ENCODE measurements around the gene DENND2C. TPM values are rescaled to one million over a fixed set of nuclear protein-coding genes. Genes with fewer than 3 reads are reported as not detected.

Gene DENND2C
- total RNA-seq, 2 experiments from 2014 or later: 0.47 to 0.93 TPM

GRCh38 chr1:114692947-114693346 is 23.1 kb upstream of the DENND2C start:
- TF ChIP-seq CTCF (conservative IDR thresholded peaks at IDR 0.05; ENCODE audit: low read length) (no peak), EZH2phosphoT487 (IDR thresholded peaks at IDR 0.05; ENCODE audit: borderline replicate concordance, low read depth, low read length) (no peak)
- Histone ChIP-seq H3K4me2 (ENCODE audit: low read length) (no peak overlapping the region), H3K4me1 (ENCODE audit: insufficient read depth, low read length, poor library complexity, severe bottlenecking) (no peaks in the 10 kb centered on the region), H3K4me3 (ENCODE audit: low read depth, low read length, poor library complexity, severe bottlenecking) (no peak overlapping the region), H4K20me1 (ENCODE audit: insufficient read depth, low read length) (no peaks in the 10 kb centered on the region), H3K9me3 (ENCODE audit: low read length) (no peaks in the 10 kb centered on the region), H3K79me2 (ENCODE audit: insufficient read depth, low read depth, low read length) (no peaks in the 10 kb centered on the region), H3K36me3 (ENCODE audit: insufficient read depth, low read length) (no peaks in the 10 kb centered on the region), H3K9me2 (ENCODE audit: insufficient read depth, low read length) (no peaks in the 10 kb centered on the region), H3K27ac (ENCODE audit: low read depth, low read length, poor library complexity, severe bottlenecking) (no peak overlapping the region), H2AFZ (ENCODE audit: low read length) (no peak overlapping the region)
- no peak for DNase-seq (ENCODE audit: low spot score)
- POLR2A ChIA-PET: interaction anchor here (0.9 kb wide), 1 partner anchor 8 kb away, joined by 7 read pairs; no protein-coding TSS in a partner anchor
- CTCF ChIA-PET (ENCODE audit: unreplicated experiment): no interaction called here
- intact Hi-C loops (cut with micrococcal nuclease; ENCODE audit: unreplicated experiment): no loop called here
- no TSS peak for BruUV-seq (replicated peaks)

- no peaks in the 10 kb centered on the region for H3K4me1 ChIP-seq (ENCODE audit: insufficient read depth, low read length, poor library complexity, severe bottlenecking)
- CTCF ChIA-PET (ENCODE audit: unreplicated experiment): no interaction called here
- no peak overlapping the region for H3K4me3 ChIP-seq (ENCODE audit: low read depth, low read length, poor library complexity, severe bottlenecking)
- TF ChIP-seq EZH2phosphoT487 (IDR thresholded peaks at IDR 0.05; ENCODE audit: borderline replicate concordance, low read depth, low read length): no peak
- TF ChIP-seq CTCF (conservative IDR thresholded peaks at IDR 0.05; ENCODE audit: low read length): no peak
- no peak overlapping the region for H3K27ac ChIP-seq (ENCODE audit: low read depth, low read length, poor library complexity, severe bottlenecking)
- H3K9me3 ChIP-seq (ENCODE audit: low read length): no peaks in the 10 kb centered on the region
- POLR2A ChIA-PET: no interaction called here
- H3K9me2 ChIP-seq (ENCODE audit: insufficient read depth, low read length): no peaks in the 10 kb centered on the region
- H3K4me2 ChIP-seq (ENCODE audit: low read length): no peak overlapping the region
- no peaks in the 10 kb centered on the region for H3K36me3 ChIP-seq (ENCODE audit: insufficient read depth, low read length)
- DNase-seq (ENCODE audit: low spot score): no peak
- BruUV-seq (replicated peaks): no TSS peak
- H2AFZ ChIP-seq (ENCODE audit: low read length): no peak overlapping the region
- intact Hi-C loops (cut with micrococcal nuclease; ENCODE audit: unreplicated experiment): no loop called here
- no peaks in the 10 kb centered on the region for H4K20me1 ChIP-seq (ENCODE audit: insufficient read depth, low read length)
- no peaks in the 10 kb centered on the region for H3K79me2 ChIP-seq (ENCODE audit: insufficient read depth, low read depth, low read length)
These were observed 21.2 kb upstream of the DENND2C start for GRCh38 chr1:114691061-114691460.

GRCh38 chr1:114690148-114690547 is 20.3 kb upstream of the DENND2C start:
- Histone ChIP-seq H4K20me1 (ENCODE audit: insufficient read depth, low read length) (no peaks in the 10 kb centered on the region), H3K9me2 (ENCODE audit: insufficient read depth, low read length) (no peaks in the 10 kb centered on the region), H3K36me3 (ENCODE audit: insufficient read depth, low read length) (no peaks in the 10 kb centered on the region), H3K4me2 (ENCODE audit: low read length) (no peak overlapping the region), H3K9me3 (ENCODE audit: low read length) (no peaks in the 10 kb centered on the region), H3K4me3 (ENCODE audit: low read depth, low read length, poor library complexity, severe bottlenecking) (no peak overlapping the region), H3K79me2 (ENCODE audit: insufficient read depth, low read depth, low read length) (no peaks in the 10 kb centered on the region), H3K4me1 (ENCODE audit: insufficient read depth, low read length, poor library complexity, severe bottlenecking) (no peaks in the 10 kb centered on the region), H3K27ac (ENCODE audit: low read depth, low read length, poor library complexity, severe bottlenecking) (no peak overlapping the region), H2AFZ (ENCODE audit: low read length) (no peak overlapping the region)
- intact Hi-C loops (cut with micrococcal nuclease; ENCODE audit: unreplicated experiment): no loop called here
- BruUV-seq (replicated peaks): no TSS peak
- CTCF ChIA-PET (ENCODE audit: unreplicated experiment): no interaction called here
- DNase-seq (ENCODE audit: low spot score): no peak
- POLR2A ChIA-PET: interaction anchor here (0.7 to 0.8 kb wide), 2 partner anchors 155 to 1677 kb away, joined by 3 read pairs; no protein-coding TSS in a partner anchor
- TF ChIP-seq CTCF (conservative IDR thresholded peaks at IDR 0.05; ENCODE audit: low read length): no peak
- TF ChIP-seq EZH2phosphoT487 (IDR thresholded peaks at IDR 0.05; ENCODE audit: borderline replicate concordance, low read depth, low read length): no peak

All from OCI-LY7 (cell line).